ENCODE measurements around the gene REXO1.
A peak's percentile ranks its signal among the peaks of the same experiment; 100 is the strongest.

The REXO1 gene

DNA sequence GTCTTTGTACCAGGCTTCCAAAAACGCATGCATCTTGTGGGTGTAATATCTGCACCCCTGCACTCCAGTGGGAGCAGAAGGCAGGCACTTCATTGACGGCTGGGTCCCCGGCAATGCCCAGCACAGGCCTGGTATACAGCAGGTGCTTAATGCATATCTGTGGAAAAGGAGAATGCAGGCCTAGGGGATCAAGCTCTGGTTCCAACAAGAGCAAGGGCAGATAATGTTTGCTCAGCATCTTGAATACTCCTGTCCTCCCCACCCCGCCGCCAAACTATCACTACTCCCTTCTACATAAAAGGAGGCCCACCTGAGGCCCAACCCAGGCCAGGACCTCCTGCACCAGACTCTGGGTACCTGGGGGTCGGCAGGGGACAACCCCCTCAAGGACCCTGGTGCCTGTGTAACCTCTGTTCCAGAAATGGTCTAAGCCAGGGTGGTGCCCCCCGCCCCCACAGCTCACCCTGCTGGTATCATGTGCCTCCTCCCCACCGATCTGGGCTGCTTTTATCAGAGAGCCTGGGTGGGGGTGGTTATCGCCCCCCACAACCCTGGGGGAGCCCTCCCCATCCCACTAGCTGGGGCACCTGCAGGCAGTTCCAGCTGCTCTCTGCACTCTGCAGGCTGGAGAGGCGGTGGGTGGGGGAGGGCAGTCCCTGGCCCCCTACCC, 10.3 kb upstream of the REXO1 start:
- no peak overlapping the region for H3K4me3 ChIP-seq (ENCODE audit: low read depth, low read length)
- TF ChIP-seq, protein P1, sequence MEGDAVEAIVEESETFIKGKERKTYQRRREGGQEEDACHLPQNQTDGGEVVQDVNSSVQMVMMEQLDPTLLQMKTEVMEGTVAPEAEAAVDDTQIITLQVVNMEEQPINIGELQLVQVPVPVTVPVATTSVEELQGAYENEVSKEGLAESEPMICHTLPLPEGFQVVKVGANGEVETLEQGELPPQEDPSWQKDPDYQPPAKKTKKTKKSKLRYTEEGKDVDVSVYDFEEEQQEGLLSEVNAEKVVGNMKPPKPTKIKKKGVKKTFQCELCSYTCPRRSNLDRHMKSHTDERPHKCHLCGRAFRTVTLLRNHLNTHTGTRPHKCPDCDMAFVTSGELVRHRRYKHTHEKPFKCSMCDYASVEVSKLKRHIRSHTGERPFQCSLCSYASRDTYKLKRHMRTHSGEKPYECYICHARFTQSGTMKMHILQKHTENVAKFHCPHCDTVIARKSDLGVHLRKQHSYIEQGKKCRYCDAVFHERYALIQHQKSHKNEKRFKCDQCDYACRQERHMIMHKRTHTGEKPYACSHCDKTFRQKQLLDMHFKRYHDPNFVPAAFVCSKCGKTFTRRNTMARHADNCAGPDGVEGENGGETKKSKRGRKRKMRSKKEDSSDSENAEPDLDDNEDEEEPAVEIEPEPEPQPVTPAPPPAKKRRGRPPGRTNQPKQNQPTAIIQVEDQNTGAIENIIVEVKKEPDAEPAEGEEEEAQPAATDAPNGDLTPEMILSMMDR (IDR thresholded peaks at IDR 0.05; ENCODE audit: low read depth, low read length) = no peak
- in situ Hi-C loops (cut with HindIII; ENCODE audit: low sequenced_read_pairs) = no loop called here

DNA sequence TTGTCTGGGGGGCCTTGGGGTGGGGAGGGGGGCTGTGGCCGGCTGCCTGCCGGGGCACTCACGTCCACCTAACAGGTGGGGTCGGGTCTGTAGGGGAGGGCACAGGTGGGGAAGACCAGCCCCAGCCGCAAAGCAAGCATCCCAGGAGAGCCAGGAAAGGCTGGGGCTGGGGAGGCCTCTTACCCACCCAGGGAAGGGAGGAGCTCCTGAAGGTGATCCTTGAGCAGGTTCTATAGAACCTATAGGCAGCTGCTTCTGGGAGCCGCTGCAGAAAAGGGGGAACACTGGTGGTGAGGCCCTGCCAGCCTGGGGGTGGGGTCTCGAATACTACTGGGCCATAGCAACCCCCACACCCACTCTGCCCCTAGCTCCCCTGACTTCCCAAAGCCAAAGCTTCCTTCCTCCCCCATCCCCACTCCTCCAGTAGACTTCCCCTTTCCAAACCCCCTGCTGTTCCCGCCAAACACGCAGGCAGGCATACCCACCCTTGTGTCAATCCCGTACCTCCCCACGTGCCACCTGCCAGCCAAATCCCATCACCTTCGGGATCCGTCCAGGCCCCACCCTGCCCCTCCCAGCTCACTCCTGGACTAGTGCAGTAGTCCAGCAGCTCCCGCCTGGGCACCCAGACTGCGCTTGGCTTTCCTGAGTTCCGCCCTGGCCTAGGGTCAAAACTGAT, 9.5 kb upstream of the REXO1 start:
- TF ChIP-seq, protein P1 (IDR thresholded peaks at IDR 0.05; ENCODE audit: low read depth, low read length) = no peak
- DNase-seq (ENCODE audit: low read depth, low spot score) = no peak
- in situ Hi-C loops (cut with HindIII; ENCODE audit: low sequenced_read_pairs) = no loop called here
- H3K4me3 ChIP-seq (ENCODE audit: low read depth, low read length) = peak overlapping the region; percentile 15

More for the DNA sequence above, 10.3 kb upstream of the REXO1 start:
- no peak for DNase-seq (ENCODE audit: low read depth, low spot score)

DNA sequence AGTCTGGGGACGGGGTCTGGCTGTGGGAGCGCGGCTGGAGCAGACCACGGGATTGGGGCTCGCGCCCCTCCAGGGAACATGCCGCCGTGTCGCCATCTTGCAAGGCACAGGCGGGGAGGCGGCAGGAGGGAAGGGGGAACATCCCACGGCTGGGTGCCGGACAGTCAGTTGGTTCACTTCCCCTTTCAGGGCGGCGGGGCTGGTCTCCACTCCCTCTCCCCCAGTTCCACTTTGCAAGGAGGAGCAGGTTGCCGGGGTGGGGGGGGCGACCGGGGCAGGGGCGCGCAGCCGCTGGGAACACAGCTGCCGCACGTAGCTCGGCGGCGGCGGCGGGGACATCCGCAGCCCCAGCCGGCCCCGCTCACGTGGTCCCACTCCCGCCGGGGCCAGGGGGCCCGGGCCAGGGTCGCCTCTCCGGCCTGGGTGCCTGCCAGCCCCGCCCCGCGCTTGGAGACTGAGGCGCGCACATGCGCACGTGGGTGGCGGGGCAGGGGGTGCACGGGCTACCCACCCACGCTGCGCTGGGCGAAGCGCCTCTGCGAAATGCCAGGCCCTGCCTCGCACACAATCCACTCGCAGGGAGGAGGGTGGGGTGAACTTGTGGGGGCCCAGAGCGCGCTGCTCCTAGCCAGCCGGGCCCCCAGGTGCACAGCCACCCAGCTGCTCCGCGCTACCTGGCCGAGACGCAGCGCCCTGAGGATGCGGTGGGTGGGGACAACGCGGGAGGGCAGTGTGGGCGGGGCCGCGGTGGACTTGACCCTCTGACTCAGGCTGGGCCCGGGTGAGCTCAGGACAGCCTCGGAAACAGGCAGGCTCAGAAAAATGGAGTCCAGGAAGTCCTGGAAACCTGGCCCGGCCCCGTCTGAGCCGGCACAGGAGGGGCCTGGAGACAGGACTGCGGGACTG, 8.7 kb upstream of the REXO1 start:
- in situ Hi-C loops (cut with HindIII; ENCODE audit: low sequenced_read_pairs) = no loop called here
- peak overlapping the region; percentile 16 for H3K4me3 ChIP-seq (ENCODE audit: low read depth, low read length)
- peak; percentile 71 for DNase-seq (ENCODE audit: low read depth, low spot score)
- TF ChIP-seq, protein P1 (IDR thresholded peaks at IDR 0.05; ENCODE audit: low read depth, low read length) = no peak

DNA sequence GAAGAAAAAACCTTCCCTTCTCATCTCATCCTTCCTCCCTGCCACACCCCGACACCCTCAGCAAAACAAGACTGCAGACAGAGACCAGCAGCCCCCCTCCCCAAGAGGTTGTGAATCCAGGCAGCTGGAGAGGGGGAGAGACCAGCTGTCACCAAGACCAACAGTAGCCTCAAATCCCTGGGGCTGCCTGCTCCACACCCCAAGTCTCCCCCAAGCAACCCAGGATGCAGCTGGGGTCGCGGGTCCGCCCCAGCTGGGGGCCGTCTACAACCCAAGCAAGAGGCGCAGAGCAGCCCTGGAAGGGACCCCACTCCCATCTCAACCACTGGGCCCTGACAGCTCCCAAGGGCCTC, 8.0 kb upstream of the REXO1 start:
- no peak for DNase-seq (ENCODE audit: low read depth, low spot score)
- TF ChIP-seq, protein P1 (IDR thresholded peaks at IDR 0.05; ENCODE audit: low read depth, low read length) = no peak
- in situ Hi-C loops (cut with HindIII; ENCODE audit: low sequenced_read_pairs) = no loop called here
- H3K4me3 ChIP-seq (ENCODE audit: low read depth, low read length) = peak overlapping the region; percentile 16

DNA sequence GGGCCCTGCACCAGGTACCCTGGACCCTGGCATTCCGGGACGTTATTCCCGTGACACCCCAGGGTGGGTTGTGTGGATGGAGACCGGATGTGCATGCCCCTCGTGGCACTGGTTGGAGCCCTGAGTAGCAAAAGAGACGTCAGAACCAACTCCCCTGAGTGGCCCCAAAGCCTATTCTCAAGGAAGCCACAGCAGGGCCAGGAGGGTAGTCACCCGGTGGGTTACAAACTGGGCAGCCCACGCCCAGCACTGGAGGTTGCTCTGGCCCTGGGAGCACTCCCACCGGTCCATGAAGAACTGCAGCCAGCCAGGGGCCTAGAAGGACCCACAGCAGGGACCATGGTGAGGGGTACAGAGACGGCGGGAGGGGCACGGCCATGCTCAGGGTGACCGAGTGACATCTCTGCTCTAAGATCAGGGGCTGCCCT, 7.6 kb upstream of the REXO1 start:
- DNase-seq (ENCODE audit: low read depth, low spot score) = no peak
- H3K4me3 ChIP-seq (ENCODE audit: low read depth, low read length) = peak overlapping the region; percentile 20
- in situ Hi-C loops (cut with HindIII; ENCODE audit: low sequenced_read_pairs) = no loop called here
- TF ChIP-seq, protein P1 (IDR thresholded peaks at IDR 0.05; ENCODE audit: low read depth, low read length) = no peak

DNA sequence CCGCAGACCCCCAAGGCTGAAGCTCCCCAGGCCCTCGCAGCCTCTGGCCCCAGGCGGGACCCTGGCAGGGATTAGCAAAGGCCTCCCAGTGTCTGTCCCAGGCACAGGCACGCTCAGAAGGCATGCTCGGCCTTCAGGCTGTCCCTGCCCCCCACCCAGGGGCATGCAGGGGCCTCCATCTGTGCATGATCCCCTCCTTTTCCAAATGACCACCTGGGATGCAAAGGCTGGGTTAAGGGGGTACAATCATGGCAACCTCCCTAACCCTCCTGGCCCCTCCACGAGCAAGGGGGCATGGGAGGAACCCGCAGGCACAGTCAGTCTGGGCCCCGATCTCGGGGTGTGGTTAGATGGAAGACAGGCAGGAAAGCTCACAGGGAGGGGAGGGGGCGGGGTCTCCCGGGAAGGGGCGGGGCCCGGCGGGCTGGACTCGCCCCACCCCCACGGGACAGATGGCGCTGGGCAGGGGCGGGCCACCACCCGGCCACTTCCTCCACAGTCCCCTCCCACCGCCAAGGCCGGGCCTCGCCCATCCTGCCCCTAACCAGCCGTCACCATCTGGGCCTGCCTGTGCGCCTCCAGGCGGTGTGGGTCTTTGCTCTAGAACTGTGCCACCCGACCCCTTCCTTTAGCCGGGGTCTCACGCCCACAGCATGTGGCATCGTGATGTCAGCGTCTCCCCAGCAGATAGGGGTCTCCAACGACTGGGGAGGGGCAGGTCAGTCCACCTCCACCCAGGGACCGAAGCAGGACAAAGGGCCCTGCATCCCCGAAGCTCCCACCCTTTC, 7.0 kb upstream of the REXO1 start:
- H3K4me3 ChIP-seq (ENCODE audit: low read depth, low read length) = peak overlapping the region; percentile 20
- TF ChIP-seq, protein P1 (IDR thresholded peaks at IDR 0.05; ENCODE audit: low read depth, low read length) = no peak
- in situ Hi-C loops (cut with HindIII; ENCODE audit: low sequenced_read_pairs) = no loop called here
- DNase-seq (ENCODE audit: low read depth, low spot score) = peak; percentile 86
